Measurements from ENCODE around the gene MRPS27.

DNA sequence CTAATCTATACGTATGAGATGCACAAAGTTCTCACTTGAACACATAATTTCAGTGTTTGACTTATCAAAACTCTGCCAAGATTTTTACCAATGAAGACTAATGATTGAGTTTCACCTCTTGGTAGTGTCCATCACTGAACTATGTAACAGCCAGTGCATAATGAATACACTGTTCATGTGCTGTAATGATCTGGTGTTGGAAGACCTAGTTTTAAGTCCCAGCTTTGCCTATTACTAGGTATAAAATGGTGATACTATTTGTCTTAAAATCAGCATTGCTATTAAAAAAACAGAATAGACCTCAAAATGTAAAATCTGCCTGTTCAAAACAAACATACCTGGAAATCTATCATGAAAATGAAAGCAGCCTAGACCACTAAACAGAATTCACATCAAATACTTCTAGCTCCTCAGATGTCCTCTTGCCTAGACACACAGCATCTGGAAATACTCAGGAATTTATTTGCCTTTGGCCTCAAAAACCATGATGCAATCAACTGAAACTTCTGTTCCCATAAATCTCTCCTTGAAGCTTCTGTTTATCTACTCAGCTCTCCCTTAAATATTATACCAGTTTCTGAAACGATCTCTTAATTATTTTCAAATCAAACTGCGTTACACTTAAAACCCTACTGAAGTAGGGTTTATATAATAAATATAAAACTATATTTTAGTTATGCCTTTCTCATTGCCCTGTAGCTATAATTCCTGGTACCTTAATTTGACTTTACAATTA, 38.1 kb downstream of the MRPS27 start:
- TF ChIP-seq, protein P1, sequence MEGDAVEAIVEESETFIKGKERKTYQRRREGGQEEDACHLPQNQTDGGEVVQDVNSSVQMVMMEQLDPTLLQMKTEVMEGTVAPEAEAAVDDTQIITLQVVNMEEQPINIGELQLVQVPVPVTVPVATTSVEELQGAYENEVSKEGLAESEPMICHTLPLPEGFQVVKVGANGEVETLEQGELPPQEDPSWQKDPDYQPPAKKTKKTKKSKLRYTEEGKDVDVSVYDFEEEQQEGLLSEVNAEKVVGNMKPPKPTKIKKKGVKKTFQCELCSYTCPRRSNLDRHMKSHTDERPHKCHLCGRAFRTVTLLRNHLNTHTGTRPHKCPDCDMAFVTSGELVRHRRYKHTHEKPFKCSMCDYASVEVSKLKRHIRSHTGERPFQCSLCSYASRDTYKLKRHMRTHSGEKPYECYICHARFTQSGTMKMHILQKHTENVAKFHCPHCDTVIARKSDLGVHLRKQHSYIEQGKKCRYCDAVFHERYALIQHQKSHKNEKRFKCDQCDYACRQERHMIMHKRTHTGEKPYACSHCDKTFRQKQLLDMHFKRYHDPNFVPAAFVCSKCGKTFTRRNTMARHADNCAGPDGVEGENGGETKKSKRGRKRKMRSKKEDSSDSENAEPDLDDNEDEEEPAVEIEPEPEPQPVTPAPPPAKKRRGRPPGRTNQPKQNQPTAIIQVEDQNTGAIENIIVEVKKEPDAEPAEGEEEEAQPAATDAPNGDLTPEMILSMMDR (IDR thresholded peaks at IDR 0.05; ENCODE audit: low read depth, low read length), result no peak
- TF ChIP-seq, protein P2, sequence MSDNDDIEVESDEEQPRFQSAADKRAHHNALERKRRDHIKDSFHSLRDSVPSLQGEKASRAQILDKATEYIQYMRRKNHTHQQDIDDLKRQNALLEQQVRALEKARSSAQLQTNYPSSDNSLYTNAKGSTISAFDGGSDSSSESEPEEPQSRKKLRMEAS (IDR thresholded peaks at IDR 0.05; ENCODE audit: low read depth, low read length), result no peak
- TF ChIP-seq POLR2A (IDR thresholded peaks at IDR 0.05; ENCODE audit: extremely low read depth, insufficient read length) (no peak), MYC (IDR thresholded peaks at IDR 0.05; ENCODE audit: low read depth, low read length) (no peak)
